ENCODE data around the gene TMEM8B.

The TMEM8B gene, protein sequence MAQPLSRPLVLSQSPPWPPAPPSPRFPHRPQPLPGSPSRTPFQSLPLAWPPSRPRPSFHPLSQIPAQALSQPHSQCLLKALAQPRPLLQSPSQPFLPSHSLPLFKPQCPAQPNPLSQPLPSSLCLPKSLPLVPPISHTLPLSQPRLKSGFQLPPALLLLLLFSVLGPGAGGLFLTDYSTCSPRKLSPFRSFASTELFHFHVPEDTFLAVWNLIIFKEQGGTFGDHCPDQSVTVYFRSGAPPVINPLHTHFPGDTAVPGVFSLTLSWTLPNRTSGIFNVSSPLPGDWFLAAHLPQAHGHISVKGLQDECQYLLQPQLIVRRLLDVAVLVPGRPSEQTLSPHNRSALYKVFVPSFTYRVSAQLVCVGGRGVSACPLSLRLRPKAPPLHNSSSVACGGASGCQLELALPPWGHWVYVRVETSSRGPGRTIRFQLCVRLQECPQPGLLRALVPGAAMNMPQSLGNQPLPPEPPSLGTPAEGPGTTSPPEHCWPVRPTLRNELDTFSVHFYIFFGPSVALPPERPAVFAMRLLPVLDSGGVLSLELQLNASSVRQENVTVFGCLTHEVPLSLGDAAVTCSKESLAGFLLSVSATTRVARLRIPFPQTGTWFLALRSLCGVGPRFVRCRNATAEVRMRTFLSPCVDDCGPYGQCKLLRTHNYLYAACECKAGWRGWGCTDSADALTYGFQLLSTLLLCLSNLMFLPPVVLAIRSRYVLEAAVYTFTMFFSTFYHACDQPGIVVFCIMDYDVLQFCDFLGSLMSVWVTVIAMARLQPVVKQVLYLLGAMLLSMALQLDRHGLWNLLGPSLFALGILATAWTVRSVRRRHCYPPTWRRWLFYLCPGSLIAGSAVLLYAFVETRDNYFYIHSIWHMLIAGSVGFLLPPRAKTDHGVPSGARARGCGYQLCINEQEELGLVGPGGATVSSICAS

DNA sequence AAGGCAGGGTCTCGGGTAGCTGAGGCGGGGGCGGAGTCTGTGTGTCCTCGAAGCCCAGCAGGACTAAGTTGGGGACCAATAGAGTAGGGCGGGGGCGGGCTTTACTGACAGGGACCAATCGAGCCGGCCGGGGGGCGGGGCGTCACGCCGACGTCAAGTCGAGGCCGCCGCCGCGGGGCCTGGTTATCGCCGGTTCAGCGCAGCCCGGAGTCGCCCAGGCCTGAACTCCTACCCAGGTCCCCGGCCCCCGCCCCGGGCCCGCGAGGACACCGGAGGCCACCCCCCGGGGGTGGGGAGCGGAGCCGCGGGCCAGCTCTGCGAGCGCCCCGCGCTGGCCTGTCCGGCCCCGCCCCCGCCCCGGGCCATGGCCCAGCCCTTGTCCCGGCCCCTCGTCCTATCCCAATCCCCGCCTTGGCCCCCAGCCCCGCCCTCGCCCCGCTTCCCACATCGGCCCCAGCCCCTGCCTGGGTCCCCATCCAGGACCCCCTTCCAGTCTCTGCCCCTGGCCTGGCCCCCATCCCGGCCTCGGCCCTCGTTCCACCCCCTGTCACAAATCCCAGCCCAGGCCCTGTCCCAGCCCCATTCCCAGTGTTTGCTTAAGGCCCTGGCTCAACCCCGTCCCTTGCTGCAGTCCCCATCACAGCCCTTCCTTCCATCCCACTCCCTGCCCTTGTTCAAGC lies at the start of gene TMEM8B:
TSS of gene TMEM8B (plus strand) at position 145 of the 680 bp plus-strand sequence. CDS start at position 365, 220 bp downstream.
- no peak for DNase-seq (ENCODE audit: low read depth)

DNA sequence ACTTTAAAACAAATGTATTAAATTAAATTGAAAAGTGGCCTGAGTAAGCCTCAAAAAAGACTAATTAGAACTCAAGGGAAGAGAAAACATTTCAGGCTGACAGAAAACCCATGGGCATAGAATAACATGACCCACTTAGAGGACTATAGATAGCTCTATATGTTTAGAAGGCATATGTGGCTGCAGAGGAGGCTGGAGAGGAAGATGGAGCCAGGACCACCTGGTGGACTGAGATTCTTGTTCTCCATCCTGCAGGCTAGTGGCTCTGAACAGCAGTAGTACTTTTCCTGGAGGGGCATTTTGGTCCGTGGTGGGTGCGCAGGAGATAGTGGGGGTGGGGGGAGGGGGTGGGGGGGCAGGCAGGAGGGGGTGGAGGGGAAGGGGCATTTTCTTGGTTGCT lies 48.0 kb upstream of the TMEM8B start:
- DNase-seq (ENCODE audit: low read depth), result no peak

DNA sequence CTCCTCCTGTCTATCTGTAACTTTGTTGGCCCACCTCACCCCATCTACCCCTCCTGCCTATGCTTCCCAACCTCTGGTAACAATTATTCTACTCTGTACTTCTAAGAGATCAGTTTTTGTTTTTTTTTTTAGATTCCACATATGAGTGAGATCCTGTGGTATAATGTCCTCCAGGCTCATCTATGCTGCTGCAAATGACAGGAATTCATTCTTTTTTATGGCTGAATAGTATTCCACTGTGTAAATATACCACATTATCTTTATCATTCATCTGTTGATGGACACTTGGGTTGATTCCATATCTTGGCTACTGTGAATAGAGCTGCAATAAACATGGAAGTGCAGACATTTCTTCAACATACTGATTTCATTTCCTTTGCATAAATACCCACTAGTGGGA lies 45.6 kb upstream of the TMEM8B start:
- no peak for DNase-seq (ENCODE audit: low read depth)

DNA sequence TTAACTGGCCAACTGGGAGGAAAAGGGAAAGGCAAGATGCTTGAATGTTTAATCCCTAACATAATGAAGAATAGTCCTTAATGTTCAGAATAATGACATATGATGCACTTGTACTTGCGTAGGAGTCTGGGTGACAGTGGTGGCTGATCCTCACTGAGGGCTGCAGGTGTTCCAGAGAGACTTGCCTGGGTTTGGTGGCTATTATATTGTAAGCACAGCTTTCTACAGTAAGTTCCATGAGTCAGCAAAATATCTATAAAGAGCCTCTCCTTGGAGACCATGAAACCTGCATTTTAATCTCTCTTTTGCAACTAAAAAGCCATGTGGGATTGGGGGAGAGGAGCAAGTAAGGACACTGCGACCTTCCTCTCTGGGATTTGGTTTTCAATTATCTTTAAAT lies 39.5 kb upstream of the TMEM8B start:
- DNase-seq (ENCODE audit: low read depth), result no peak

DNA sequence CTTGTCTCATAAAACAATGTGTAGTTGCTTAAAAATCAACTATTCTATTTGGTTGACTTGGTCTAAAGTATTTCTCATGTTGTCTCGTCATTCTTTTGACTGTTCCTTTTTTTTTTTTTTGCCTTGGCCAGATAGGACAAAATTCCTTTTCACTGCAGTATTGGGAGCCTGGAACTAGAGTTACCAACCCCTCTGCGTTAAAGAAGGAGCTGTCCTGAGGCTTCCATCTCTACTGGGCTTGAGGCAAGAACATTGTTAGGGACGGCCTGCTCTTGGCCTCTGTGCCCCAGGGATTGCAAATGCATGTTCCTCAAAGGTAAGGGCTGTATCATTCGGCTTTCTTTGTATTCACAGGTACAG lies 39.0 kb upstream of the TMEM8B start:
- DNase-seq (ENCODE audit: low read depth), result no peak

DNA sequence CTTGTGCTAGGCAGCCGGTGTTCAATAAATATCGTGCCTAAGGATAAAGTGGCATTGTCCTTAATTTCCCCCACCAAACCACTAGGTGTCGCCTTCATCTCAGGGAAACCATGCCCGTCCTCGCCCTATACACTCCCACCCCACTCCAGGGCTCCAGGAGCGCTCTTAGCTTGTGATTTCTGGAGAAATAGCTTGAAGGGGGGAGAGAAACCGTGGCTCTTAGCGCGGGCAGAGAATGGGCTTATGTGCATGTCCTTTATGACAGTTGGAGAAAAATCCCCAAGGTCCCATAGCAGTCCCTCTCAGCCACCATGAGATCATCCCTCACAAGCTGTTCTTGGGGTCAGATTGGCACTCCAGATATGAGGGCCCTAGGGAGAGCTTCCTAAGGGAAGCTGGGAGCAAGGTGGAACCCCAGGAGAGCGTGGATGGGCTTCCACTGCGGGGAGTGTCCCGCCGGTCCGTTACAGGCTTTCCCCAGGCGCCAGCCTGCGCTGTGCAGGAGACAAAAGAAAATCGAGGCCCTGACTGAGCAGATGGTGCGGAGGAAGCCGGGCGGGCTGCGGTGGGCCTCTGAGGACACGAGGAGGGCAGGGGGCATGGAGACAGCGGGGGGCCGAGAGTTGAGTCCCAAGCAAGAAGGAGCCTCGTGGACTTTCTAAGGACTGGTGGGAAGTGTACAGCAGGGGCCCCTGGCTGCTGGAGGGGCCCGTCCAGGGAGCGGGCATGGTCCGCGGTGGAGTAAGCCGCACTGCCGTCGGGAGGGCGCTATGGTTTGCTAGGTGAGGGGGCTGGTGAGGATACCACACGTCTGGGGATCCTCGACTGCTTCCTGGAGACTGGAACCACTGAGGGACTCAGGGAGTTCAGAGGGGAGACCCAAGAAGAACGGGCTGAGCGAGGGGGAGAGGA lies 38.4 kb upstream of the TMEM8B start:
- peak; percentile 30 for DNase-seq (ENCODE audit: low read depth)

DNA sequence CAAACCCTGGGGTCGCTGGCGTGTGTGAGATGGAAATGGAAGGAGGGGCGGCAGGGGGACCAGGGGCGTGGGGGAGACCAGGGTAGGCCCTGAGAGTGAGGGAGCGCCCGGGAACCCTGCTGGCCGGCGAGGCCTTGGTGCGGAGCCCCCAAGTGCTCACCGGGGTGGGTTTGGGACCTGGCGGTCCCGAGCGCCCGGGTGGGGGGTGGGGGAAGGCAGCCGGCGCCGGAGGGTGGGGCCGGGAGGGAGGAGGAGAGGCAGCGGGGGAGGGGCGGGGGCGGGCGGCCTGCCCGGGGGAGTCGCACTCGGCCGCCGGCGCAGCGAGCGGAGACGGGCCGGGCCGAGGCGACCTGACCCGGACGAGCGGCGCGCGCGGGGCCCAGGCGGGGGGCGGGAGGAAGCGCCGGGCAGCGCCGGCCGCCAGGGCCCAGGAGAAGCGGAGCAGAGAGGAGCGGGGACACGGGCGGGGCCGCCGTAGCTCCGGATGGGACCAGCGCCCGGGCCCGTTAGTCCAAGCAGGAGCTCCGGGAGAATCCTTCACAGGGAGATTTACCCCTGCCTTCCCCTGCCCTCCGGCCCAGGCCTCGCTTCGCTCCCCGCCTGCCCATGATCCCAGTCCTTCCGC lies 37.6 kb upstream of the TMEM8B start, which contains the start of gene NPR2:
TSS of gene NPR2 (plus strand) at position 295 of the 625 bp plus-strand sequence. CDS start 818 bp downstream, outside the sequence.
- no peak for DNase-seq (ENCODE audit: low read depth)

DNA sequence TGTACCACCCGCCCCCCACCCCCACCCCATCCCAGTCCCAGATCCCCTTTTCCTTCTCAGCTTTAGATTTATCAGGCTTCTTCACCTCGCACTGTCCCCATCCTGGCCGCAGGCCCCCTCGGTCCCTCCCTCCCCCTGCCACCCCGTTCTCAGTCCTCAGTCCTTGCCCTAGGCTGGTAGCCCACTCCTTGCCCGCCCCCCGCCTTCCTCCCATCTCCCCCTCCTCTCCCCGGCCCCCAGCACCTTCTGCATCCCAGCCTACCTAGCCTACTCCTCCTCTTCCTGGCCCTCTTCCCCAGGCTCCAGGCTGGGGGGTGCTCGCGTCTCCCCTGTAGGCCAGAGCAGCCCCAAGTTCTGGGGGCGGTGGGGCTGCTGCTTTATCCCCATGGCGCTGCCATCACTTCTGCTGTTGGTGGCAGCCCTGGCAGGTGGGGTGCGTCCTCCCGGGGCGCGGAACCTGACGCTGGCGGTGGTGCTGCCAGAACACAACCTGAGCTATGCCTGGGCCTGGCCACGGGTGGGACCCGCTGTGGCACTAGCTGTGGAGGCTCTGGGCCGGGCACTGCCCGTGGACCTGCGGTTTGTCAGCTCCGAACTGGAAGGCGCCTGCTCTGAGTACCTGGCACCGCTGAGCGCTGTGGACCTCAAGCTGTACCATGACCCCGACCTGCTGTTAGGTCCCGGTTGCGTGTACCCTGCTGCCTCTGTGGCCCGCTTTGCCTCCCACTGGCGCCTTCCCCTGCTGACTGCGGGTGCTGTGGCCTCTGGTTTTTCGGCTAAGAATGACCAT lies 36.8 kb upstream of the TMEM8B start:
- no peak for DNase-seq (ENCODE audit: low read depth)

DNA sequence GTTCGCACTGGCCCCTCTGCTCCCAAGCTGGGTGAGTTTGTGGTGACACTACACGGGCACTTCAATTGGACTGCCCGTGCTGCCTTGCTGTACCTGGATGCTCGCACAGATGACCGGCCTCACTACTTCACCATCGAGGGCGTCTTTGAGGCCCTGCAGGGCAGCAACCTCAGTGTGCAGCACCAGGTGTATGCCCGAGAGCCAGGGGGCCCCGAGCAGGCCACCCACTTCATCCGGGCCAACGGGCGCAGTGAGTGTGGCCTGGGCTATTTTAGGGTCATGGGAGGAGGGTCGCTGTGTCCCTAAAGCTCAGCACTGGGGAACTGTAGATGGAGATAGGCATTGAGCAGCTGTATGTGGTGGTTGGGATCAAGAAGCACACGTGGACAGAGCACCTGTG lies 36.2 kb upstream of the TMEM8B start:
- no peak for DNase-seq (ENCODE audit: low read depth)

DNA sequence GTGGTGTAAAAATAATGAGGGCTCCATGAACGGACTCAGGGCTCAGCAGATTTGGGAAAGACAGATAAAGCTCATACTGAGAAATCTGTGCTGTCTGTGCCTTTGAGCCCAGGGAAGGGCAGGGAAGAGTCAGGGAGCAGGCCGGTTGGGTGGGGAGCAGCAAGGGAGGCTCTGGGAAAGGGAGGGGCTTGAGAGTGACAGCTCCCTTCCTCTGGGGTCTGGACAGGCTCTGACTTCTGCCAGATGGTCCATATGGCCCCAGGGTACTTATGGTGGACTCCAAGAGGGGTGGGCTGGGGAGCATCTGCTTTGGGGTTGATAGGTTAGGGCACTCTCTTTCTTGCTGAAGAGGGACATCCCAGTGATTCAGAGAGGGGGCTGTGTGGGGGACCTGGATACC lies 35.6 kb upstream of the TMEM8B start:
- no peak for DNase-seq (ENCODE audit: low read depth)

DNA sequence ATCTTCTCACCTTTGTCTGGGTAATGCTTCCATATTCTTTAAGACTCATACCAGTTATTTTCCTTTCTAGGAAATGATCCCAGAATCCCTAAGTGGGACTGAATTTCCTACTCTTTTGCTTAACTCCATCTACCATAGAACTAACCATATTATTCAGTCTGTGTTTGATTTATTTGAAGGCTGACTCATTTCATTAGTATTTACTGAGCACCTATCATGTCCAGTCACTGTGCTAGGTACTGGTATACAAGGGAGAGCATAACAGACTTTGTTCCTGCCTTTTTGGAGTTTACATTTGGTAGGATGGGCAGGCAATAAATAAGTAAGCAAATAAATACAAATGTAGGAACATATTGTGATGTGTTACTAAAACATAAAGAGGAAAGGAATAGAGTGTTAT lies 33.3 kb upstream of the TMEM8B start:
- no peak for DNase-seq (ENCODE audit: low read depth)

DNA sequence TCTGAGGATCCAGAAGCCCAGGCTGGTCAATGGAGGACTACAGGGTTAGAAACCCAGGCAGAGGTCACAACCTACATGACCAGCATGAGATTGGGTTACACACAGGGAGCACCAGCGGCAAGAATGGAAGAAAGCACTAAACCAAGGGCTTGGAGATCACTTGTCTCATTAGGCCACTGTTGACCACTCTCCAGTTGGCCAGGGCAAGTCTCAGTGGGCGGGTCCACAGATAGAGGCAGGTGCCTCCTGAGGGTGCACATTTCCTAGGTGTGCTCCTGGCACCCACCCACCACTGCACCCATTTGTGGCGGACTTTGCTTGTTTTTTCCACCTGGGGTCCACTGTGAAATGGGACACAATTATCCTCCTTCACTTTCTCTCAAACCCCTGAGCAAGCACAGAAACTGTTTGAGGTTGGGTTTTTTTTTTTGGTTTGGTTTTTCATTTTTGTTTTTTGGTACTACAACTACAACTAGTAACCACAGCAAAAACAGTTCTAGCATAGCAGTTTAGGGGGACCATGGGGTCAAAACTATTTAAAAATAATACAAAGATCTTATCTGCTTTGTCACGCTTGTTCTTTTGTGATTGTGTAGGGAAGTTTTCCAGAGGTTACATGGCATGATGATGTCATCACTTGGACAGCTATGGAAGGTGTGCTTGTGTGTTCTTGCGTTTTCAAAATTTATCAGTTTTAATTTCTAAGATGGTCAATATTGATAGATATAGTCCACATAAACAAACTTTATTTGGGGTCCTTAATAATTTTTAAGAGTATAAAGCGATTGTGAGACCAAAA lies 31.5 kb upstream of the TMEM8B start:
- no peak for DNase-seq (ENCODE audit: low read depth)

DNA sequence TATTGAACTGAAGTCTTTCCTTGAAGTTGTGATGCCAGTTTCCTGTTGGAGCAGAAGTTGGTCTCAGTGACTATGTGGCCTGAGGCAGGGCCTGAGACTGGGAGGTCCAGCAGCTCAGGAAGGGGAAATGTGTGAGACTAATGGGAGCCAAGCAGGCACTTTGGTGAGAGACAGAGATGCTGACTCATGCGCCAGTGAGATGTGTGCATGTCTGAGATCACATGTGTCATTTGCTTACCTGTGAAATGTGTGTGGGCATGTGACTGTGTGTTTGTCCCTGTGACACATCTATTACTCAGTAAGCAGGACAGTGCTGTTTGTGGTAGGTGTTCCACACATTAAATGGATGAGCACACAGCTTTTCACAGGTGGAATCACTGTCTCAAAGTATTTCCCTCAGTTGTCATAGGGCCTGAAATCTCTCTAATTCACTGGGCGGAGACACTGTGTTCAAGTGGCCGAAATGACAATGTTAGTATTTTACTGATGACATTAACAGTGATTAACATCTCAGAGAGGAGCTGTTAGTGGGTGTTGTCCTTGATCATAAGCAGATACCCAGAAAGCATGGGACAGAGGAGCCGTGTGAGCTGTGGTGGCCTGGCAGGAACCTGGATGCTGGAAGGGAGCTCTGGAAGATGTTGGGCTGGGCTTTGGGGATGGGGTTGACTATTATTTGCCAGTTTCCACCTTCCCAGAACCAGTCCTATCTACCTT lies 30.2 kb upstream of the TMEM8B start:
- DNase-seq (ENCODE audit: low read depth), result no peak

DNA sequence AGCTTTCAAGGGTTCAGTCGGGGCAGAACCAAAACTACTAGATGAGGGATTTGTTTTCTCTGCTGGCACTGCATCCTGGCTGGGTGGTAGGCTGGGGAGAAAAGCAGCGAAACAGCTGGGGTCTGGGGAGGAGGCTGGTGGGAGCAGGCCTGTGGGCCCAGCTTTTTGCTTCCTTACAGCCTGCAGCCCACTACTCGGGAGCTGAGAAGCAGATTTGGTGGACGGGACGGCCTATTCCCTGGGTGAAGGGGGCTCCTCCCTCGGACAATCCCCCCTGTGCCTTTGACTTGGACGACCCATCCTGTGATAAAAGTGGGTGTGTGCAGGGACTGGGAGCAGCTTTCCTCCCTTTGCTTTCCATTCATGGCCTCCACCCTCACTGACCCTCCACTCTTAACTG lies 28.5 kb upstream of the TMEM8B start:
- DNase-seq (ENCODE audit: low read depth), result no peak

DNA sequence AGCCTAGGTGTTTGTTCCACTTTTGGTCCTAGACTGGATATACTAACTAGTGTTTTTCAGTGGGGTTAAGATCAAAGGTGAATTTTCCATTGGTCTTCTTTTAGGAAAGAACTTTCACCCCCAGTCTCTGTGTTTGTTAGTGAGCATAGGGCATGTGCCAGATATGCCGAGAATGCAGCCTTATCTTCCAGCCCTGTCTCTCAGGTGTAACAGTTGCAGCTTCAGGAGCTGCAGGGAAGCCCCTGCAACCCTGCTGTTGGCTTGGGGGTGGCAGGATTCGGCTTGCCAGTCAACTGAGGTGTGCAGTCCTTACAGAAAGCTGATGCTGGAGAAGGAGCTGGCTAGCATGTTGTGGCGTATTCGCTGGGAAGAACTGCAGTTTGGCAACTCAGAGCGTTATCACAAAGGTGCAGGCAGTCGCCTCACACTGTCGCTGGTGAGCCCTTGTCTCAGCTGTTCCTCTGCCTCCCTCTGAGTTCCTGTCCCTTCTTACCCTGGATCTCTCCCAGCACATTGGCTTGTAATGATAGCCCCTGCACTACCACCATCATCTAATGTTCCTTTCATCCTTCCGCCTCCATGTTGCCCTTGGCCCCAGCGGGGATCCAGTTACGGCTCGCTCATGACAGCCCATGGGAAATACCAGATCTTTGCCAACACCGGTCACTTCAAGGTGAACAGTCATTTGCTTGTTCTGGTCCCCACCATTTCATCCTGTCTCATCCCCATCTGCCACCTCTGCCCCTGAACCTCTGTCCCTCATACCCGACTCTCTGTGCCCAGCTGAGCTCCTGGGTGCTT lies 27.5 kb upstream of the TMEM8B start:
- no peak for DNase-seq (ENCODE audit: low read depth)

DNA sequence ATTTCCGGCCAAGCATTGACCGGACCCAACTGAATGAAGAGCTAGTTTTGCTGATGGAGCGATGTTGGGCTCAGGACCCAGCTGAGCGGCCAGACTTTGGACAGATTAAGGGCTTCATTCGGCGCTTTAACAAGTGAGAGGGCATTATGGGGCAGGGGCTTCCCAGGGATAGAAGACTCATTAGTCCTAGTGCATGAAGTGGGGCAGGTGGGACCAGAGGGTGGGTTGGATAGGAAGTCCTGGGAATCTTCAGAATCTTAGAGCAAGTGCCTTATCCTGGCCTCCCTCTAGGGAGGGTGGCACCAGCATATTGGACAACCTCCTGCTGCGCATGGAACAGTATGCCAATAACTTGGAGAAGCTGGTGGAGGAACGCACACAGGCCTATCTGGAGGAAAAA lies 22.9 kb upstream of the TMEM8B start:
- no peak for DNase-seq (ENCODE audit: low read depth)

DNA sequence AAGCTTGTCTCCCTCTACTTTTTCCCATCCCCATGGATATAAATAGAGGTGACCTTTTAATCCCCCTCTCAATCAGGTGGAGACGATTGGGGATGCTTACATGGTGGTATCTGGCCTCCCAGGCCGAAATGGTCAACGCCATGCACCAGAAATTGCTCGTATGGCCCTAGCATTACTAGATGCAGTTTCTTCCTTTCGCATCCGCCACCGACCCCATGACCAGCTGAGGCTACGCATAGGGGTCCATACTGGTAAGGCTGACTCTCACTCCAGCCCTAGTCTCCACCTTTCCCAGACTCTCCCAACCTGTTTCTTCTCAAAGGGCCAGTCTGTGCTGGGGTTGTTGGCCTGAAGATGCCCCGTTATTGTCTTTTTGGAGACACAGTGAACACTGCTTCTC lies 20.6 kb upstream of the TMEM8B start:
- no peak for DNase-seq (ENCODE audit: low read depth)

DNA sequence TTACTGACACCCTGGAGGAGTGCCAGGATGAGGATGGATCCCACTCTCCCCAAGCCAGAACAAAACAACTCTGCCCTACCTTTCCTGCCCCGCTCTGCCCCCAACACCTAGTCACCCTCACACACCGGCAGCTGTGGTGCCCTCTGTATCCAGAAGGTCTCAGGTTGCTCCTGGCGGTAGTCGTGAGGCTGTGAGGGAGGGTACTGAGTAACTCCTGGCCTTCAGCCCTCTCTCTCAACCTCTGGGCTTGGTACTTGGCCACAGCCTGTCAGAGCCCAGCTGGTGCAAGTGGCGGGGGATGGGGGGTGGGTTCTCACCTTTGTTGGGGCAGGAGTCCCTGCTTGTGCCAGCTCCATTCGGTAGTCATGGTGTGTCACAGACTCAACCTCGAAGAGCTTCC lies 18.9 kb upstream of the TMEM8B start:
- no peak for DNase-seq (ENCODE audit: low read depth)

Measured in GM04503 (cell line).